Raji (cell line): ENCODE data around the gene DGKH.

Experiments
- POLR2A ChIP-seq: IDR thresholded peaks from 2 replicates; pipeline ENCODE4 v1.6.1; 2011; ENCODE audit warnings: low read depth, low read length, control low read depth; ENCODE audit not compliant: insufficient read depth

The DGKH gene

DNA sequence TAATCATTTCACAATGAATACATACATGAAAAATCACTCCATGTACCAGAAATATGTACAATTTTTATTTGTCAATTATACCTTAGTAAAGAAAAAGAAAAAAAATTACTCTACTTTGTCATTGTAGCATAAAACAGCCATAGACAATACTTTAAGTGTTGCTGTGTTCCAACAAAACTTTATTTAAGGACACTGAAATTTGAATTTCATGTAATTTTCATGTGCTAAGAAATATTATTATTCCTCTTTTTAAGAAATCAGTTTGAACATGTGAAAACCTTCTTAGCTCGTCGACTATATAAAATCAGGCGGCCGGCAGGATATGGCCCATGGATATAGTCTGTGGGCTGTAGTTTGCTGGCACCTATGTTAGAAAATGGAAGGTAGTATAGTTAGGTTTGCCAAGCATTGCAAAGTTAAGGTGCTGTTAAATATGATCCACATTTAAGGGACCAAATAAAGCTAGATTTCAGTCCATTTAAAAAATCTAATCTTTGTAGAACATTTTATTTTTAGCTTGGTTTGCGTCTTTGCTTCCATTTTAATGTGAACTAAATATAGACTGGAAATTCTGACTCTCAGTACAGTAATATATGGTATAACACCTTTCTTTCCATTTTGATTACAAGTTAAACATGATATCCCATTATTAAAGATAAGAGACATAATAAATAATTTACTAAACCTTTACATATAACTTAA is 6.5 kb downstream of the DGKH start:
- TF ChIP-seq POLR2A: no peak

DNA sequence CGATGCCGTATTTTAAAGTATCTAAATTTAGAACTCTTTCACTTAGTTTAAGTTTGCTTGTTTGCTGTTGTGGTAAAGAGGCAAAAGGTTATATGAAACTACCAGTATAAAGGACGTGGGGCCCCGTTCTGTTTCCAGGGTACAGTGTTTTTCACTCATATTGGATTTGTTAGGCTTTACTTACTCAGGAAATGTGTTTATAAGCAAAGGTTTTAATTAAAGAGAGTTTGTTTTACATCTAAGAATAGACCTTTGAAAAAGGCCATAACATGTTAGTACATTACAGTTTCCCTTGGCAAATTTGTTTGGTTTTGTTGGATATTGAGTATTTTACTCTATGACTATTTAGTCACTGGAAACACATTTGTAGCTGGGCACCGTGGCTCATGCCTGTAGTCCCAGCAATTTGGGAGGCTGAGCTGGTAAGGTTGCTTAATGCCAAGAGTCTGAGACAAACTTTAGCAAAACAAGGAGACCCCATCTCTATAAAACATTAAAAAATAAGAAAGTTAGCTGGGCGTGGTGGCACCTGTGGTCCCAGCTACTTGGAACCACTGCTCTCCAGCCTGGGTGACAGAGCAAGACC is 7.1 kb downstream of the DGKH start:
- TF ChIP-seq POLR2A: no peak

DNA sequence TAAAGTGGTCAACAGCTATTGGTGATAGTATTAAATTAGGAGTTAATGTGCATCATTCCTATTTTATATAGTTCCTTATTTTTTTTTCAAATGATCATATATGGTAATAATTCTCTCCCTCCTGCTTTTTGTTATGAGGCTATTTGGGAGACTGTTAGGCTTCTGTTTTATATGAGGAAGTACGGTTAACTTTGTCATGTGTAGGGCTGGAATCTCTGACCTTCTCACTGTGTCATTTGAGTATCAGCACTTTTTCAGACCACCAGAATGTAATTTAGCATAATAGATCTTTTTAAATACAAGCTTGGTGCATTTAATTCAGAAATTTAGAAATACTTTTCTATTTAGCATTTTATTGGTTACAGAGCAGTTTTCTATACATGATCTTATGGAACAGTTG is 7.7 kb downstream of the DGKH start:
- TF ChIP-seq POLR2A: no peak

DNA sequence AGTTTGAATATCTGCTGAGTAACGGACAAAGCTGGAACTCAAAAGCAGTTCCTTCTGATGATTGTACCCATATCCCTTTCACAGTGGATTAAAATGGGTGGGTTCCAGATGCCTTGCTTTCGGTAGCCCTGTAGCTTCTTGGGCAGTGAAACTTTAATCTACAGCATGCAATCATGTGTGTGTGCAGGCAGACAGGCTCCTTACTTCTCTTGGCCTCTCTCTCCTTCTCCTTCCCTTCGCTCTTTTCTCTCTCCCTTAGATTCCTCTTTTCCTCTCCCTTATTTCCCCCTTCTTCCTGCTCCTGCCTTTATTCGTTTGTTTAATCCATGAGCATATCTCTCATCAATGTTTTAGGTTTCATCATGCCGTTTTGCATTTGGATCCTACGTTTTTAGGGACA is 8.1 kb downstream of the DGKH start:
- no peak for TF ChIP-seq POLR2A

GRCh38 chr13:42057918-42058530 is 9.6 kb downstream of the DGKH start:
- TF ChIP-seq POLR2A: no peak

GRCh38 chr13:42061943-42062342 is 13.5 kb downstream of the DGKH start:
- no peak for TF ChIP-seq POLR2A

DNA sequence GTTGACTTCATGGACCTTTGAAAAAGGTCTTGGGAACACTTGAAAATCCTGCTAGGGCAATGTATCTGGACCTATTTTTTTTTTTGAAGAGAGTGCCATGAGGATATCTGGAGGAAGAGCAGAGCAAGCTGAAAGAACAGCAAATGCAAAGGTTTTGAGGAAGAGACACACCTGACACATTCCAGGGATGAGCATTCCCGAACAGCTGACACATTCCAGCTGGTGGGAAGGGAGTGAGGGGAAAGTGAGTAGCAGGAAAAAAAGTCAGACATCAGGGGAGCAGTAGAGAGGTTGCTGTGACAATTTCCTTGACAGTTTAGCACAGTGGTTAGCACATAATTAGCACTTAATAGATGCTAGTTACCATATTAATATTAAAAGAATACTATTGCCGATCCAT is 14.7 kb downstream of the DGKH start:
- no peak for TF ChIP-seq POLR2A

DNA sequence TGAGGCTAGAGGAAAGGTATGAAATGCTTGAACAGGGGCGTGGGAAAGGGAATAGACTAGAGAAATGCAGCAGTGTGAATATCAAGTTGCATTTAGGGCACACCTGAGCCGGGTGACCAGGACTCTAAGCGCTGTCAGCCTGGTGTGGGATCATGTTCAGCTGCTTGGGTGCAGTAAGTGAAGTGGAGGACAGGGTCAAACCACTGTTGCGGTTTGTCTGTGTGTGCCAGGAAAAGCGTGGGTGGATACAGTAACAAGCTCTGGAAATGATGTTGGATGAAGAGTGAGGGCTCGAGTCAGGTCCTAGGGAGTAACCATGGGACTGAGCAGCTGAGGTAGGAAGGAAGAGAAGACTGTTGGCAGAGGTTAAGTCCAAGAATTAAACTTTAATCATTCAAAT is 15.8 kb downstream of the DGKH start:
- no peak for TF ChIP-seq POLR2A

GRCh38 chr13:42064966-42065365 is 16.5 kb downstream of the DGKH start:
- TF ChIP-seq POLR2A: no peak

DNA sequence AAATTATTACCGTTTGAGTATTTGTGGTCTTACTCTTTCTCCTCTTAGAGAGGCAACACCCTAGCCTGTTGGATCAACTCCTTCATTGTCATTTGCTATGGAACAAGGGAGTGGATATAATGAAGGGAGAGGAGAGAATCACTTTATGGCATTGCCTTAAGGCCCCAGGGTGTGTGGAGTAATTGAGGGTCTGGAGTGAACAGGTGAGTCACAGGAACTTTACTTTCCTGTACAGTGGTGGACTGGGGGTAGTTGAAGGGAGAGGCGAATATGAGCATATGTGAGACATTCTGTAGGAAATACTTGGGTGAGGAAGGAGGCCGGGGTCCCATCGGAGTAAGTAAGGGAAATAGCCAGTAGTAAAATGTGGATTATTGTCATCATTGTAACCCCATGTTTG is 17.0 kb downstream of the DGKH start:
- TF ChIP-seq POLR2A: no peak

DNA sequence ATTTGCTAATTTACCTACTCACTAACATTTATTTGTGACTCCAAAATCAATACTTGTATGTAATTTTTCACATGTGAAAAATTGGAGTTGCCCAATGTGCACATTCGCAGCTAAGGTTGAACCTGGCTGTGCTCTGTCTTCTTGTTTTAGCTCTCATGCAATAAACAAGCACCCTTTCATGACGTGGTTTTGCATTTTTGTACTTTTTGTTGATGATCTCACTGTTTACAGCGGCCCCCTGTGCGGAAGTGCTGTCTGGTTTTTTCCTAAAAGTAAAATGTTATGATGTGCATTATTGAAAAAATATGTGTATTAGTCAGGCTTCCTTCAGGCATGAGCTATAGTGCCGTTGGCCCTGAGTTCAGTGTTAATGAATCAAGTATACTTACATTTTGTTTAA is 18.1 kb downstream of the DGKH start:
- TF ChIP-seq POLR2A: no peak

- no peak for TF ChIP-seq POLR2A
Measured at GRCh38 chr13:42068886-42069285, 20.4 kb downstream of the DGKH start.

DNA sequence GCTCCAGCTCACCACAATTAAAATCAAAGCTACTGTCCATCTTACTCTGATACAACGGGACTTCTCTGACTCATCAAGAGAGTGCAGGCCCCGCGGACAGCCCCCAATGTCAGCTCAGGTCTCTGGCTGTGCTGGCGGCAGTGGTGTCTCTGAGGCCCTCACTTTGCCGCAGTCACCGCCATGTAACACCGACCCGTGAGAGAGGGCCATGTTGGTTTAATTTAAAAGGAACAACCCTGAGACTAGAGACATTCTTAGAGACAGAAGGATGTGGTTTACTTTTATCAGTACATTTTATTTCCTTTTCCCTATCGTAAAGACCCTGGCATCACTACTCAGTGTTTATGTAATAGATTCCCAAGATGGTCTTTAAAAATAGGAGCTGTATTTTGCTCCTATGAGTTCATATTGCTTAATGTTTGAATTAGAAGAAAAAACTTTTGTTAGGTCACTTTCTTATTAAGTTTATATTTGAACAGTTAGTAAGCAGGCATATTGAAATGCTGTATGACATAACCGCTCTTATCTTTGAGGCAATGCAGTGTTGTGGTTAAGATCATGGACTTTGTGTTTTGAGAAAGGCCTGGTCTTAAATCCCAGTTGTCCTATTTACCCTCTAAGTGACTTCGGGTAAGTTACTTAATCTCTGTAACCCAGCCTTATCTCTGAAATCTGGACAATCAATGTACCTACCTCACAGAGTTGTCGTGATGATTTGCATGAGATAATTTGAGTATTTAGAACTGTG is 23.4 kb downstream of the DGKH start:
- TF ChIP-seq POLR2A: no peak

- no peak for TF ChIP-seq POLR2A
Measured at GRCh38 chr13:42073683-42074082, 25.2 kb downstream of the DGKH start.

- no peak for TF ChIP-seq POLR2A
Measured at GRCh38 chr13:42075517-42075916, 27.1 kb downstream of the DGKH start.

DNA sequence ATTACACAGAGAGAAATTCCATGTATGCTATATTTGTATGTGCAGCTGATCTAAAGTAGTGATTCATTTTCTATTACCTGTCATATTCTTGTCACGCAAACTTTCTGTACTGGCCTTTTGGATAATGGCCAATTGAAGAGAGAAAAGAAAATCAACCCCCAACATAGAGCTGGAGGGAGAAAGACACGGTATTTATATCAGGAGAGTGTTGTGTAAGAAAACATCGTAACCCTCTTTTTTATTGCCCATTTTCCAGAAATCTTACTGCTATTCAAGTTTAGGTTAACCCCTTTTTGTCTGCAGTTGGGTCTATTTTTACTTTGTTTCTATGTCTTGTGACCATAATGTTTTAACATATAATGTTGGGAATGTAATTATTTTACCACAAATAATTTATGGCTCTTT is 27.9 kb downstream of the DGKH start:
- TF ChIP-seq POLR2A: no peak
